Endodermal cell (in vitro differentiated cells): ENCODE results near the gene RNF223. TPM values are rescaled to one million over a fixed set of nuclear protein-coding genes. Genes with fewer than 3 reads are reported as not detected.

ENCODE experiments used
- DNase-seq: peaks from one replicate; pipeline ENCODE4 v3.0.0-alpha.2; 2017
- H3K27ac ChIP-seq: 2 replicates; pipeline ENCODE4 v1.5.1; 2013; ENCODE audit warnings: mild to moderate bottlenecking, low read depth, low read length, moderate library complexity
- H3K27me3 ChIP-seq: 2 replicates; pipeline ENCODE4 v1.6.1; 2013; ENCODE audit warnings: mild to moderate bottlenecking, low read length, moderate library complexity; ENCODE audit not compliant: insufficient read depth, control insufficient read depth, poor library complexity, severe bottlenecking
- H3K36me3 ChIP-seq: 2 replicates; pipeline ENCODE4 v1.7.0; 2013; ENCODE audit warnings: mild to moderate bottlenecking, low read length, moderate library complexity; ENCODE audit not compliant: control insufficient read depth, insufficient read depth
- H3K4me1 ChIP-seq: one replicate; pipeline ENCODE4 v1.7.0; 2013; ENCODE audit warnings: low read length; ENCODE audit not compliant: control insufficient read depth, insufficient read depth
- H3K4me3 ChIP-seq: 2 replicates; pipeline ENCODE4 v1.5.1; 2013; ENCODE audit warnings: mild to moderate bottlenecking, low read length, moderate library complexity
- H3K9ac ChIP-seq: 2 replicates; pipeline ENCODE4 v1.6.1; 2013; ENCODE audit warnings: mild to moderate bottlenecking, low read length, moderate library complexity; ENCODE audit not compliant: poor library complexity, severe bottlenecking; ENCODE audit errors: extremely low read depth
- H3K9me3 ChIP-seq: 2 replicates; pipeline ENCODE4 v1.6.1; 2013; ENCODE audit warnings: mild to moderate bottlenecking, low read length, moderate library complexity; ENCODE audit not compliant: control insufficient read depth
- H3K27ac Mint-ChIP-seq: 2 replicates; pipeline ENCODE4 v1.8.0; 2020; ENCODE audit warnings: mixed read lengths
- H3K27me3 Mint-ChIP-seq: 2 replicates; pipeline ENCODE4 v1.8.0; 2021; ENCODE audit warnings: mild to moderate bottlenecking, mixed read lengths; ENCODE audit not compliant: insufficient read depth
- H3K36me3 Mint-ChIP-seq: 2 replicates; pipeline ENCODE4 v1.8.0; 2020; ENCODE audit warnings: low read depth, mixed read lengths
- H3K4me1 Mint-ChIP-seq: 2 replicates; pipeline ENCODE4 v1.8.0; 2020; ENCODE audit warnings: mixed read lengths
- H3K4me3 Mint-ChIP-seq: 2 replicates; pipeline ENCODE4 v1.8.0; 2020; ENCODE audit warnings: mild to moderate bottlenecking, moderate library complexity, mixed read lengths
- H3K9me3 Mint-ChIP-seq: 2 replicates; pipeline ENCODE4 v1.8.0; 2020; ENCODE audit warnings: mild to moderate bottlenecking, mixed read lengths
- CTCF ChIP-seq: fragments of 200-600 bp; sonication (generic); conservative IDR thresholded peaks from 2 replicates; pipeline ENCODE4 v1.5.0; 2021; ENCODE audit warnings: antibody characterized with exemption, mild to moderate bottlenecking
- WGBS, 2 experiments: methylation state at CpG; one replicate each; pipeline versions ENCODE4 v1.1.5 to v1.1.7; 2013; ENCODE audit warnings: missing lambda C conversion rate in 2 of 2, mixed read lengths in 1 of 2; ENCODE audit not compliant: insufficient coverage in 1 of 2, insufficient read length in 1 of 2; 5-methylcytosine and 5-hydroxymethylcytosine counted together
- total RNA-seq, 2 donors: library from RNA; stranded (reverse); fragmentation: NEBNext Ultra II Directional in 1 of 2; extraction: Animal tissue kit (Norgen Biotek cat#: 25700) in 1 of 2; gene quantifications; 2 replicates in 1 of 2; 3 replicates in 1 of 2; pipeline ENCODE4 v1.2.1, GENCODE V29; 2021

RNF223 gene
- total RNA-seq, 2 donors from 2014 or later = not detected

- Mint-ChIP-seq H3K4me3 (no peak overlapping the region), H3K27me3 (peaks cover 69% of the 10 kb centered on the region), H3K4me1 (no peaks in the 10 kb centered on the region), H3K9me3 (no peaks in the 10 kb centered on the region), H3K27ac (no peak overlapping the region), H3K36me3 (no peaks in the 10 kb centered on the region)
- Histone ChIP-seq H3K27me3 (peaks cover 70% of the 10 kb centered on the region), H3K36me3 (no peaks in the 10 kb centered on the region), H3K27ac (no peak overlapping the region), H3K4me1 (no peaks in the 10 kb centered on the region), H3K9ac (no peak overlapping the region), H3K4me3 (no peak overlapping the region), H3K9me3 (no peaks in the 10 kb centered on the region)
- WGBS, 2 experiments = 40 to 59% methylated on average over 16 to 29 of the region's 29 CpGs
- TF ChIP-seq CTCF = no peak
- DNase-seq = no peak
Measured at GRCh38 chr1:1062348-1063163, 11.6 kb downstream of the RNF223 start.

- Histone ChIP-seq H3K9me3 (no peaks in the 10 kb centered on the region), H3K9ac (no peak overlapping the region), H3K27ac (no peak overlapping the region), H3K4me1 (no peaks in the 10 kb centered on the region), H3K27me3 (peaks cover 69% of the 10 kb centered on the region), H3K36me3 (no peaks in the 10 kb centered on the region), H3K4me3 (no peak overlapping the region)
- H3K4me3 Mint-ChIP-seq = no peak overlapping the region
- H3K4me1 Mint-ChIP-seq = no peaks in the 10 kb centered on the region
- 51 to 72% methylated on average over 6 to 16 of the region's 18 CpGs for WGBS, 2 experiments
- DNase-seq = no peak
- H3K27ac Mint-ChIP-seq = no peak overlapping the region
- no peaks in the 10 kb centered on the region for H3K9me3 Mint-ChIP-seq
- peaks cover 73% of the 10 kb centered on the region for H3K27me3 Mint-ChIP-seq
- no peak for TF ChIP-seq CTCF
- H3K36me3 Mint-ChIP-seq = no peaks in the 10 kb centered on the region
Measured at GRCh38 chr1:1061682-1062345, 12.3 kb downstream of the RNF223 start.

GRCh38 chr1:1060281-1061000 is 13.7 kb downstream of the RNF223 start:
- no peak for DNase-seq
- H3K36me3 ChIP-seq = no peaks in the 10 kb centered on the region
- no peak for TF ChIP-seq CTCF
- 55 to 63% methylated on average over 14 to 35 of the region's 38 CpGs for WGBS, 2 experiments
- H3K9ac ChIP-seq = no peak overlapping the region
- Mint-ChIP-seq H3K4me1 (no peaks in the 10 kb centered on the region), H3K27ac (no peak overlapping the region), H3K4me3 (peak overlapping the region; percentile 40), H3K27me3 (peaks cover 68% of the 10 kb centered on the region), H3K9me3 (no peaks in the 10 kb centered on the region), H3K36me3 (peaks cover 4% of the 10 kb centered on the region)
- no peaks in the 10 kb centered on the region for H3K4me1 ChIP-seq
- no peak overlapping the region for H3K4me3 ChIP-seq
- H3K27ac ChIP-seq = no peak overlapping the region
- peaks cover 67% of the 10 kb centered on the region for H3K27me3 ChIP-seq
- H3K9me3 ChIP-seq = no peaks in the 10 kb centered on the region
